Heart right ventricle (tissue), 16 donors: ENCODE data around the gene ANXA2. TPM values are rescaled to one million over a fixed set of nuclear protein-coding genes. Genes with fewer than 3 reads are reported as not detected.

Experiments
- ATAC-seq, 8 donors: fragments of 200-7000 bp; cut with Tn5 transposase; one replicate each; pipeline ENCODE4 v1.9.1; 2020; ENCODE audit warnings: mild to moderate bottlenecking in 8 of 8, moderate library complexity in 8 of 8, moderate number of reproducible peaks in 1 of 8
- DNase-seq, 2 donors: peaks; one replicate each; pipeline ENCODE4 v3.0.0-alpha.2; 2020
- H3K27ac ChIP-seq, 10 donors: fragments of 200-600 bp; sonication (generic) in 2 of 10; one replicate each; pipeline versions ENCODE4 v1.5.0 to v1.8.0; 2020 to 2022; ENCODE audit warnings: mild to moderate bottlenecking in 3 of 10
- H3K27me3 ChIP-seq, 7 donors: fragments of 200-600 bp; one replicate each; pipeline ENCODE4 v1.8.0; 2021 to 2022; ENCODE audit warnings: mild to moderate bottlenecking in 2 of 7
- H3K36me3 ChIP-seq, 9 donors: fragments of 200-600 bp; sonication (generic) in 1 of 9; one replicate each; pipeline versions ENCODE4 v1.5.0 to v1.8.0; 2020 to 2022; ENCODE audit warnings: mild to moderate bottlenecking in 2 of 9
- H3K4me1 ChIP-seq, 9 donors: fragments of 200-600 bp; sonication (generic) in 1 of 9; one replicate each; pipeline versions ENCODE4 v1.5.0 to v1.8.0; 2020 to 2022; ENCODE audit warnings: mild to moderate bottlenecking in 4 of 9
- H3K4me3 ChIP-seq, 10 donors: fragments of 200-600 bp; sonication (generic) in 2 of 10; one replicate each; pipeline versions ENCODE4 v1.5.0 to v1.8.0; 2020 to 2022; ENCODE audit warnings: mild to moderate bottlenecking in 7 of 10, moderate library complexity in 2 of 10
- H3K9me3 ChIP-seq, 11 donors: fragments of 200-600 bp in 10 of 11; sonication (generic) in 2 of 11; one replicate each; pipeline versions ENCODE4 v1.5.0 to v1.8.0; 2013 to 2022; ENCODE audit warnings: mild to moderate bottlenecking in 2 of 11, control low read depth in 1 of 11, moderate library complexity in 1 of 11
- WGBS, 2 donors: extraction: QIAGEN DNeasy Blood & Tissue Kit; methylation state at CpG; one replicate each; pipeline ENCODE4 v1.1.7; 2013; ENCODE audit warnings: inconsistent platforms in 1 of 2; 5-methylcytosine and 5-hydroxymethylcytosine counted together
- intact Hi-C, 10 donors: fragments of 100-400 bp; cut with DNase I; formaldehyde crosslinking; loops; one replicate each; pipeline versions ENCODE4 v1.11.1 to v1.14.2; 2022
- polyA plus RNA-seq, 2 donors: library from polyadenylated mRNA; stranded (reverse); fragments of 200-250 nt; gene quantifications; one replicate each; pipeline ENCODE4 v1.2.3, GENCODE V29; 2013
- total RNA-seq, 10 donors: library from RNA; stranded (reverse); fragmentation: NEBNext Ultra II Directional in 3 of 10; extraction: Animal tissue kit (Norgen Biotek cat#: 25700) in 3 of 10; gene quantifications; one replicate each; pipeline versions ENCODE4 v1.2.1 to v1.2.4, GENCODE V29; 2021 to 2023
- TF ChIP-seq, protein P1 (sequence below), 9 donors: fragments of 200-600 bp; sonication (generic) in 2 of 9; IDR thresholded peaks; one replicate each; pipeline versions ENCODE4 v1.5.0 to v1.8.0; 2021 to 2022; ENCODE audit warnings: antibody characterized with exemption in 9 of 9, mild to moderate bottlenecking in 5 of 9, moderate library complexity in 1 of 9
- donor health status: Arrhythmogenic right ventricular cardiomyopathy.
- donor health status: ischemic (EF 13 %, LVEDD 7.1; RV severe dilation, severe dysfunction).
- donor health status: healthy with polysubstance abuse.
- donor health status: DM: no; HTN: yes; CAD: no.
- donor health status: DM: no; HTN: no; CAD: no.
- donor health status: ischemic (EF 25% LVEDD 6.9; RV normal size, moderate dysfunction).
- donor health status: ischemic (EF 25% LVEDD 5.7; RV mildly dilated, moderate dysfunction).
- donor health status: healthy.
- donor health status: DM: yes; HTN: yes; CAD: no.
- donor health status: Ischemic cardiomyopathy.
- donor health status: ischemic (EF 35%, LVEDD 5.7; RV mildly dilated, moderate dysfunction).
- donor health status: nonischemic (EF 11% LVEDD 7.7; RV severe dilation, severe dysfunction).
- donor health status: DM: yes; HTN: yes; CAD: no.
- donor health status: PGD.
- donor health status: ischemic (EF 29% LVEDD 5.4; RV normal size, mild dysfunction).
- donor health status: nonischemic (EF 23%, LVEDD 6.1; RV moderate dilation, normal function).

The ANXA2 gene
- total and polyA plus RNA-seq, 12 donors = 98.7 to 539 (median 145) TPM

DNA sequence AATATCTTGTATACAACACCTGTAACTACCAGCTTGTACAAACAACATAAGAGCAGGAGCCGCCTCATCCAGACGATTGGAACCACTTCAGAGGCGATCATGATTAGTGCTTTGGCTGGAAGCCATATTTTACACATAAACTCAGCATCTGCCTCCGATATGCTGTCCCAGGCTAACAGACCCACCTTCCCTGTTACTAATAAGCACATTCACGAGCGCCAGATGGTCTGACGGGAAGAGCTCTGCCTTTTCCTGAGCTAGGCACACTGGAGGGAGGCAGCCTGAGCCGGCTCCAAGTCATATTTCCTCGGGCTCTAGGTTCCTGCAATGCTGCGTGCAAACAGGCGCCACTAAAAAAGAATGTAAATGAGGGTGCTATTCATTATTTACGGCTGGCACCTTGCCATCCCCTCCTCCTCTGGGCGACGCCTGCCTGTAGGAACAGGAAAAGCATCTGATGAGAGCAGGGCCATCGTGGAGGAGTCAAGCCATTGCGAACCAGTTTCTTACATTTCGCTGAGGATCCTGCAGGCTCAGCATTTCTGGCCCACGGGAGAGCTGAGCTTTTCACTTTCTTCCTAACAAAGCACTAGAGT, 98.2 kb downstream of the ANXA2 start:
- ATAC-seq = peak in 6 of 8 donors; percentile 7 to 80 (median 62)
- DNase-seq = peak in 1 of 2 donors; percentile 12
- Histone ChIP-seq H3K27me3 (peaks cover 0 to 7% (median 0%) of the 10 kb centered on the region in 7 donors), H3K36me3 (no peaks in the 10 kb centered on the region), H3K27ac (no peak overlapping the region), H3K9me3 (no peaks in the 10 kb centered on the region), H3K4me1 (peaks cover 0 to 5% (median 0%) of the 10 kb centered on the region in 9 donors), H3K4me3 (no peak overlapping the region)
- intact Hi-C loops = no loop called here
- TF ChIP-seq, protein P1, sequence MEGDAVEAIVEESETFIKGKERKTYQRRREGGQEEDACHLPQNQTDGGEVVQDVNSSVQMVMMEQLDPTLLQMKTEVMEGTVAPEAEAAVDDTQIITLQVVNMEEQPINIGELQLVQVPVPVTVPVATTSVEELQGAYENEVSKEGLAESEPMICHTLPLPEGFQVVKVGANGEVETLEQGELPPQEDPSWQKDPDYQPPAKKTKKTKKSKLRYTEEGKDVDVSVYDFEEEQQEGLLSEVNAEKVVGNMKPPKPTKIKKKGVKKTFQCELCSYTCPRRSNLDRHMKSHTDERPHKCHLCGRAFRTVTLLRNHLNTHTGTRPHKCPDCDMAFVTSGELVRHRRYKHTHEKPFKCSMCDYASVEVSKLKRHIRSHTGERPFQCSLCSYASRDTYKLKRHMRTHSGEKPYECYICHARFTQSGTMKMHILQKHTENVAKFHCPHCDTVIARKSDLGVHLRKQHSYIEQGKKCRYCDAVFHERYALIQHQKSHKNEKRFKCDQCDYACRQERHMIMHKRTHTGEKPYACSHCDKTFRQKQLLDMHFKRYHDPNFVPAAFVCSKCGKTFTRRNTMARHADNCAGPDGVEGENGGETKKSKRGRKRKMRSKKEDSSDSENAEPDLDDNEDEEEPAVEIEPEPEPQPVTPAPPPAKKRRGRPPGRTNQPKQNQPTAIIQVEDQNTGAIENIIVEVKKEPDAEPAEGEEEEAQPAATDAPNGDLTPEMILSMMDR (IDR thresholded peaks at IDR 0.05) = peak in 1 of 9 donors; percentile 17
- 39 to 54% methylated on average over 18 of the region's 18 CpGs for WGBS, 2 donors

Other genes starting within 250 kb of the ANXA2 start
- gene ICE2, start 81.2 kb upstream of the ANXA2 start, total RNA-seq = 10 to 100 TPM; 23.2 to 33.4 (median 27.1) TPM
- gene ICE2, start 81.2 kb upstream of the ANXA2 start, polyA plus RNA-seq = 10 to 100 TPM in 1 of 2 donors, 1 to 10 TPM in 1; 6.3 to 16.4 TPM